Measurements from ENCODE around the gene DIPK1A. TPM values are rescaled to one million over a fixed set of nuclear protein-coding genes. Genes with fewer than 3 reads are reported as not detected.

DIPK1A gene
- 10.7 TPM for total RNA-seq

DNA sequence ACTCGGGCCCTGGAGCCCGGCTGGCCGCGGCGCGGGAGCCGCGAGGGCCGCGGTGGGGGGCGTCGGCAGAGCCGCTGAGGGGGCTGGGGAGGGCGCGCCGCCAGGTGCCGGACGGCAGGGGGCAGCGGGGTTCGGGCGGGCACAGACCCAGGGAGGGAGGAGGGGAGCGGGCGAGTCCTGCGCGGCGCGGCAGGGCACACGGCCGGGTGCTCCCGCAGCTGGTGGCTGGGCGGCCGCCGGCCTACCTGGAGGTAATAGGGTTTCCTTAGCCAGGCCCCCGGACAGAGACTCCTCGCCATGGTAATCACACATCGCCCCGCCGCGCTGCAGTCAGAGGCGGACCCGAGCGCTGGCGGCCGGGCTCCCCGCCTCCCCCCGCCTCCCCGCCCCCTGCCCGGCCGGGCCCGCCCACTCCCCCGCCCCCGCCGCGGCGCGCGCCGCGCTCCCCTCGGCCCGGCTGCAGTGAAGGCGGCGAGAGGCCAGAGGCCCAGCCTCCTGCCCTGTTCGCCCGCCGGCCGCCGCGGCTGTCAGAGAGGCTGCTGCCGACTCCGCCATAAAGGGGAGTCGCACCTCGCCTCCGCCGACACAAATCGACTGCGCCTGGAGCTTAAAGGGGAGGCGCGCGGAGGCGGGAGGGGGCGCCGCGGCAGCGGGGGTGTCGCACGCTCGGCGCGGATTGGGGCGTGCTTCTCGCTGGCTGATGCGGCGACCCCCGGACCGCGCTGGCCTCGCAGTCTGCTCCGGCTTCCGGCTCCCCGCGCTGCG, at the start of gene DIPK1A:
TSS of gene DIPK1A (minus strand) at position 332 of the 765 bp plus-strand sequence. CDS start at position 299, 33 bp downstream.
- peak; percentile 81 for DNase-seq (ENCODE audit: low spot score)
- ATAC-seq, result peak; percentile 78

- DNase-seq (ENCODE audit: low spot score), result no peak
- ATAC-seq, result no peak
Measured at GRCh38 chr1:93007941-93008577, 46.8 kb upstream of the DIPK1A start.

DNA sequence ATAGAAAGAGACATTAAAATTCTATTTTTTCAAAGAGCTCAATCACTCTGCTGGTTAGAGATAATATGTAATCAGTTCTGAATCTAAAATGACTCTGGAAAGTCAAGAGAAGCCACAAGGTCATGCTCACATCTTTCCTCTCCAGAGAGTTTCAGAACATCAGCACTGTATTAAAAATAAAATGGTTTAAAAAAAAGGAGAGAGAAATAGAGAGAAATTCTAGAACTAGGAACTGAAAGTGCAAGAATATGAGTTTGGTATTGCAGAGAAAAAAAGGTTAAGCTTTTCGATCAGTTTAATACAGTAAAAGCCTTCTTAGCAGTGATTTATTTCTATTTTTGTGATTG, 44.0 kb upstream of the DIPK1A start:
- ATAC-seq (no peak), DNase-seq (ENCODE audit: low spot score) (no peak)

- DNase-seq (ENCODE audit: low spot score) (no peak), ATAC-seq (no peak)
Measured at GRCh38 chr1:93004566-93005251, 43.4 kb upstream of the DIPK1A start.

GRCh38 chr1:93003981-93004380, 42.7 kb upstream of the DIPK1A start:
- ATAC-seq (no peak), DNase-seq (ENCODE audit: low spot score) (no peak)

- ATAC-seq (no peak), DNase-seq (ENCODE audit: low spot score) (no peak)
Measured at GRCh38 chr1:93002781-93003180, 41.5 kb upstream of the DIPK1A start.

- ATAC-seq (no peak), DNase-seq (ENCODE audit: low spot score) (no peak)
Measured at GRCh38 chr1:93001893-93002292, 40.6 kb upstream of the DIPK1A start.

DNA sequence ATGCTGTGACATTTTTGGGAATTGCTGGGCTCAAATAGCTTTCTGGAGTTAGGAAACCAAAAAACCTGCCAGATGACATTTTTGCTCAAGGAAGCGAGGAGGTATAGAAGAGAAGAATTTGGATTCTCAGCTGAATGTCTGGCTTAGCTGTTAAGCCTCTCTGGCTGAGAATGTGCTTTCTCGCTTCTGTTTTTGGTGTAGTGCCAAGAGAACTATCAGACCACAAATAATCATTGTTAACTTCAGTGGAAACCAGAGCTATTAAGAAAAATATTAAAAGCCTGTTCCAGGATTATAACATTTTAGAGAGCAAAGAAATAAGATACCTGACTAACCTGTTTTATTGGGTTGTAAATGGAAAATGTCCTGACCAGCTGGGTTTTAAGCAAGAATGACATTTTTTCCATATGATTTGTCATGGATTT, 39.5 kb upstream of the DIPK1A start:
- DNase-seq (ENCODE audit: low spot score), result no peak
- ATAC-seq, result no peak

DNA sequence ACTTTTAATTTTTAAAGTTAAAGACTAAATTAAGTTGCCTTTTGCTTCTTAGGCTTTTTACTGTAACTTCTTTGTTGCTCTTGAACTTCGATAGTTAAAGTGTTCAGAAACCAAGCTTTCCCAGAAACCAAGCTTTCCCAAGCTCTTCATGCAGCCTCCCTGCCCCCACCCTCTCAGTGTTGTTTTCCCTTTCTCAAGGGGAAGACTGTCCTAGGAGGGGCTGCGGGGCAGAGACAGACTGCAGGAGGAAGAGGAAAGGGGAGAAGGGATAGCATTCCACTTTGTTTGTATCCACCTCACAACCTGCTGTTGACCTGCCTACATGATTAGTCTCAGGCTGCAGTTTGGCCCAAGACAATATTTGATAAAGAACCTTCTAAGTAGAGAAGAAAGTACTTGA, 39.0 kb upstream of the DIPK1A start:
- ATAC-seq (no peak), DNase-seq (ENCODE audit: low spot score) (no peak)

- DNase-seq (ENCODE audit: low spot score), result no peak
- no peak for ATAC-seq
Measured at GRCh38 chr1:92998821-92999220, 37.6 kb upstream of the DIPK1A start.

GRCh38 chr1:92995441-92996430, 34.5 kb upstream of the DIPK1A start:
- ATAC-seq, result peak; percentile 32
- DNase-seq (ENCODE audit: low spot score), result no peak

GRCh38 chr1:92994105-92994712, 32.9 kb upstream of the DIPK1A start:
- DNase-seq (ENCODE audit: low spot score) (peak; percentile 61), ATAC-seq (peak; percentile 97)

DNA sequence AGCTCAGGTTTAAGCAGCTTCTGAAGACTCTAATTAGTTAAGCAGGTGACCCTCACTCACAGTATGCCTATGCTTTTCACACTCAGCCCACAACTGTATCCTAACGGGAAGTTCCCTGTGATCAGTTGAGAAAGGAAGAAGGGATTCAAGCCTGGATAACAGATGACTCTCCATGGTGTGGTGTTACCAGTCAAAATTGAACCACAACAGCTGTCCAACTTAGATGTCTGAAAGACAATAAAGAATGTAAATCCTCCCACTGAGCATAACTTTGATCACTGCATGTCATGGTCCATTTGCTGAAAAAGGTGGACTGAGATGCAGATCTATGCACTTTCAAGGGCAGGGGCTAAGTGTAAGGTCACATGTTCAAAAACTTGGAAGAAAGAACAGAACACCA, 32.3 kb upstream of the DIPK1A start:
- ATAC-seq, result no peak

DNA sequence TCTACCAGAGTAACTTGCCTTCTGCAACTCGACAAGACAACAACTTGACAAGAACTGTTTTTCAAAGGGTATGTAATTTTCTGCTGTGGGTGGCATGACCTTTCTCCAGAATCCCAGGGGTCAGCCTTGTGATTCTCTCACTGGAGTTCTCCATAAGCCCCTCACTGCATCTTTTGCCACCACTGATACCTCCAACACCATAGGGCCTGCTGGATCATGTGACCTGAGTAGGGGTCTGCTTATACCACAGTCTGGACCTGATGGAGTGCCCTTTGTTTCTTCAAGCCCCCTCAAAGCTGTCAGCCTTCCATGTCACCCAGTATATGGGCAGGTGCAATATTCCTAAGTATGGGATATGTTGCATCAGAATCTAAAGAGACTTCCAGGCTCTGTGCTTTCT, 31.6 kb upstream of the DIPK1A start:
- no peak for ATAC-seq
- no peak for DNase-seq (ENCODE audit: low spot score)

More for the DNA sequence above, 32.3 kb upstream of the DIPK1A start:
- DNase-seq (ENCODE audit: low spot score), result no peak

DNA sequence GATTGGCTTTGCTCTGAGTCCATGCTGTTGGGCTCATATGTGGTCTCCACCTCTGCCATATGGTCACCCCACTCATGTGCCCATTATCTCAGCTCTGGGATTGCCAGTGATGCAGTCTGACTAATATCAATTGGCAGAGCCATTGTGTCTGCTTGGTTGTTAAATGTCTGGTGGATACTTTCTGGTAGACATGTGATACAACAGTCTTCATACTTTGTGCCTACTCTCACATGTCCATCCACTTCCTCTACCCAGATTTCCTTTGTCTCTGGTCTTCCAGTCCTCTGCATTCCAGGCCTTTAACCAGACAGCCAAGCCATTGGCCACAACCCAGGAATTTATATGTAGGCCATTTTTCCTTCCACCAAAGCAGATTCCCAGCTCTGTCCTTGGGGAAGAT, 30.8 kb upstream of the DIPK1A start:
- DNase-seq (ENCODE audit: low spot score) (no peak), ATAC-seq (no peak)

GRCh38 chr1:92990828-92991227, 29.6 kb upstream of the DIPK1A start:
- ATAC-seq (no peak), DNase-seq (ENCODE audit: low spot score) (no peak)

GRCh38 chr1:92989936-92990583, 28.8 kb upstream of the DIPK1A start:
- DNase-seq (ENCODE audit: low spot score) (no peak), ATAC-seq (no peak)

DNA sequence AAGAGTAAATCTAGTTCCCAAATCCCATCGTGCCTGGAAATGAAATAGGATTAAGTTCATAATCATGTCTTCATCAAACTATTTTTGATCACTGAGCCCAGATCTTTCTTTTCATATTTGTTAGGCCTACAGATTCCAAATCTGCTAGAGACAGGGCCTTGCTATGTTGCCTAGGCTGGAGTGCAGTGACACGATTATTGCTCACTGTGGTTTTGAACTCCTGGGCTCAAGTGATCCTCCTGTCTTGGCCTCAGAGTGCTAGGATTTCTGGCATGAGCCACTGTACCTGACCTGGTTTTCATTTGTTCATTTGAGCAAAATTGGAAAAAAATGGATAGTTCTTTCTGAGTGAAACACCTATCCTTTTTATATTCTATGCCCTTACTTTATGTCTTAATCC, 28.0 kb upstream of the DIPK1A start:
- DNase-seq (ENCODE audit: low spot score) (no peak), ATAC-seq (no peak)

GRCh38 chr1:92987462-92987861, 26.2 kb upstream of the DIPK1A start:
- ATAC-seq (no peak), DNase-seq (ENCODE audit: low spot score) (no peak)

DNA sequence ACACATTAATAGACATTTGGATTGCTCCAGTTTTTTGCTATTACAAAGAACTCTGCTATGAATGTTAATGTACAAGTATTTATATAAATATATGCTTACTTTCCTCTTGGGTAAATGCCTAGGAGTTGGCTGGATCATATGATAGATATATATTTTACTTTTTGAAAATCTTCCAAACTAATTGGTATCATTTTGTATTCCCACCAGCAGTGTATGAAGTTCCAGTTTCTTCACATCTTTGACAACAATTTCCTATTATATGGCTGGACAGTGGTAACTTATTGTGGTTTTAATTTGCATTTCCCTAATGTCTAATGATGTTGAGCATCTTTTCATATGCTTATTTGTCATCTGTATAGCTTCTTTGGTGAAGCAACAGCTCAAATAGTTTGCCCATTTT, 23.8 kb upstream of the DIPK1A start:
- DNase-seq (ENCODE audit: low spot score) (no peak), ATAC-seq (no peak)

Measured in left lobe of liver (tissue), 2 donors.